RWPE1 (cell line): ENCODE measurements around the gene RIMOC1.

Experiments
- CTCF ChIA-PET: fragments of 350-600 bp; sonication (Branson Sonifier 250); formaldehyde crosslinking; extraction: SDS; loops from one replicate; lab custom pipeline; 2021; lab: Yijun Ruan, JAX
- POLR2A ChIA-PET: fragments of 400-600 bp; formaldehyde crosslinking; extraction: SDS; loops from one replicate; lab custom pipeline; 2020; ENCODE audit warnings: antibody characterized with exemption; ENCODE audit not compliant: low non-redundant PET; lab: Yijun Ruan, JAX
- DNase-seq: peaks from one replicate; pipeline ENCODE4 v3.0.0; 2012; ENCODE audit warnings: low spot score
- H3K27ac ChIP-seq: fragments of 450-650 bp; 2 replicates; pipeline ENCODE4 v1.5.1; 2017
- CTCF ChIP-seq: fragments of 450-650 bp; conservative IDR thresholded peaks from 2 replicates; pipeline ENCODE4 v1.5.1; 2017; ENCODE audit warnings: low read depth, mild to moderate bottlenecking

The RIMOC1 gene

GRCh38 chr5:41896230-41896629 lies 7.9 kb upstream of the RIMOC1 start:
- TF ChIP-seq CTCF = no peak
- ChIA-PET POLR2A (no interaction called here), CTCF (no interaction called here)
- H3K27ac ChIP-seq = no peak overlapping the region
- DNase-seq = no peak

- DNase-seq = no peak
- CTCF ChIA-PET = interaction anchor here (1.1 kb wide), 1 partner anchor 46 kb away, joined by 3 read pairs; no protein-coding TSS in a partner anchor
- TF ChIP-seq CTCF = no peak
These were observed 707 bp upstream of the RIMOC1 start for GRCh38 chr5:41903382-41903891.

GRCh38 chr5:41906151-41906550 lies 2.0 kb downstream of the RIMOC1 start:
- H3K27ac ChIP-seq = no peak overlapping the region
- ChIA-PET POLR2A (no interaction called here), CTCF (no interaction called here)
- no peak for DNase-seq
- TF ChIP-seq CTCF = no peak

More at GRCh38 chr5:41903382-41903891, 707 bp upstream of the RIMOC1 start:
- H3K27ac ChIP-seq = peak overlapping the region; percentile 78
- POLR2A ChIA-PET = interaction anchor here (0.8 to 1.8 kb wide), 3 partner anchors 22 to 36 kb away, joined by 3 to 7 read pairs (median 5); partner anchors contain the start of genes FBXO4 and OXCT1

GRCh38 chr5:41908374-41909079 lies 4.4 kb downstream of the RIMOC1 start:
- ChIA-PET POLR2A (no interaction called here), CTCF (no interaction called here)
- TF ChIP-seq CTCF = no peak
- H3K27ac ChIP-seq = no peak overlapping the region
- DNase-seq = no peak

- ChIA-PET CTCF (no interaction called here), POLR2A (no interaction called here)
- no peak for TF ChIP-seq CTCF
- DNase-seq = no peak
- H3K27ac ChIP-seq = no peak overlapping the region
These were observed 14.0 kb downstream of the RIMOC1 start for GRCh38 chr5:41918105-41918504.

GRCh38 chr5:41921166-41921565 lies 17.0 kb downstream of the RIMOC1 start:
- ChIA-PET POLR2A (no interaction called here), CTCF (interaction anchor here (0.6 kb wide), 1 partner anchor 79 kb away, joined by 5 read pairs; no protein-coding TSS in a partner anchor)
- DNase-seq = no peak
- H3K27ac ChIP-seq = no peak overlapping the region
- no peak for TF ChIP-seq CTCF
